ENCODE results near the gene FSD1. TPM values are rescaled to one million over a fixed set of nuclear protein-coding genes. Genes with fewer than 3 reads are reported as not detected.
"Not testable (repeated sequence)": the region's sequence is repeated elsewhere in the genome, so short reads cannot be mapped to it uniquely, and the experiment has no call there.

FSD1 gene
- total RNA-seq, 2 donors from 2014 or later, result 16.0 to 24.7 TPM

DNA sequence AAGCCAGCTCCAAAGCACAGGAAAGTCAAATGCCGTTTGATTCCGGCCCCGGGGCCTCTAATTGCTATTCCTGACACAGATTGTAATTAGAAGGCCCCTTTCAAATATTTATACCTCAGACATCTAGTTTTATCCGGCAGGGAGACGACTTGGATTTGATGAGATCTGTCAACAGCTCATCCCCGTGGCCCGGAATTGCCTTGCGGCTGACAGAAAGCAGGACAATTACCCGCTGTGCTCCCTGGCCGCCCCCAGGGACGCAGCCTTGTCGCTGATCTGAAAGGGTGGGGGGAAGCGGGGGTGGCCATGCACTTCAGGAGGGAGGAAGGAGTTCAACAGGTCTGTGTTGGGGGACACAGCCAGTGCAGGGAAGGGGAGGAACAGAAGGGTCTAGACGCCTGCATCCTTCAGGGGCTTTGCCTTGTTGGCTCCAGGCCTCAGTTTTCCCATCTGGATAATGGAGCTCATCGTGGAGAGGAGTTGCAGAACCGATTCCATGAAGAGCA, 27.2 kb upstream of the FSD1 start:
- no peak for DNase-seq (ENCODE audit: low spot score)
- Mint-ChIP-seq H3K36me3 (no peaks in the 10 kb centered on the region), H3K9me3 (no peaks in the 10 kb centered on the region), H3K4me3 (no peak overlapping the region), H3K4me1 (ENCODE audit: low read depth in 2 of 2) (peaks cover 0 to 6% of the 10 kb centered on the region in 2 donors), H3K27ac (no peak overlapping the region), H3K27me3 (peaks cover 6 to 14% of the 10 kb centered on the region in 2 donors)
- no peak for ATAC-seq

DNA sequence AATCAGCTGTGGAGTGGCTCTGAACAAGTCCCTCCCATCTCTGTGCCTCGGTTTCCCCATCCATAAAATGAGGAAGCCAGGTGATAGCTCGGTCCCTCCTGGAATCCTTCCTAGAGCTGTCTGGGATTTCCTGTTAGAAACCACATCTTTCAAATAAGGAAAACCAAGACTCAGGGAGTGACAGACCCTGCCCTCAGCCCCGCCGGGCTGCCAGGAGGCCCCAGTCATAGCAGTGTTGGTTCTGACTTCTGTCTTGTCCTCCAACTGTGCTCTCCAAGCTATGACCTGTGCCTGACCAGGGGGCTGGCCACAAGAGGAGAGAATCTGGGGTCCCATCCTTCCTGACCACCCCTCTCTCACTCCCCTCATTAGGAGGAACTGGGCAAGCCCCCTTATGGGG, 26.4 kb upstream of the FSD1 start:
- Mint-ChIP-seq H3K4me1 (ENCODE audit: low read depth in 2 of 2) (peaks cover 0 to 6% of the 10 kb centered on the region in 2 donors), H3K9me3 (no peaks in the 10 kb centered on the region), H3K27ac (no peak overlapping the region), H3K27me3 (peaks cover 6 to 14% of the 10 kb centered on the region in 2 donors), H3K36me3 (no peaks in the 10 kb centered on the region), H3K4me3 (no peak overlapping the region)
- no peak for ATAC-seq
- DNase-seq (ENCODE audit: low spot score), result no peak

- Mint-ChIP-seq H3K4me1 (ENCODE audit: low read depth in 2 of 2) (peaks cover 0 to 6% of the 10 kb centered on the region in 2 donors), H3K9me3 (no peaks in the 10 kb centered on the region), H3K4me3 (no peak within 1 kb of the TSS), H3K27me3 (peaks cover 6 to 14% of the 10 kb centered on the region in 2 donors), H3K36me3 (no peaks in the 10 kb centered on the region), H3K27ac (no peak within 1 kb of the TSS)
- no peak for ATAC-seq
- no peak for DNase-seq (ENCODE audit: low spot score)
Measured at GRCh38 chr19:4278419-4279266, 25.8 kb upstream of the FSD1 start, which contains the start of gene SHD. TSS of gene SHD (plus strand) at chr19:4279266. CDS start at chr19:4280064, 798 bp downstream.

- H3K4me1 Mint-ChIP-seq (ENCODE audit: low read depth in 2 of 2), result peaks cover 0 to 6% of the 10 kb centered on the region in 2 donors
- peaks cover 6 to 14% of the 10 kb centered on the region in 2 donors for H3K27me3 Mint-ChIP-seq
- no peaks in the 10 kb centered on the region for H3K9me3 Mint-ChIP-seq
- H3K27ac Mint-ChIP-seq, result no peak overlapping the region
- no peaks in the 10 kb centered on the region for H3K36me3 Mint-ChIP-seq
- DNase-seq (ENCODE audit: low spot score) (no peak), ATAC-seq (no peak)
- no peak overlapping the region for H3K4me3 Mint-ChIP-seq
Measured at GRCh38 chr19:4279267-4279529, 25.2 kb upstream of the FSD1 start.

DNA sequence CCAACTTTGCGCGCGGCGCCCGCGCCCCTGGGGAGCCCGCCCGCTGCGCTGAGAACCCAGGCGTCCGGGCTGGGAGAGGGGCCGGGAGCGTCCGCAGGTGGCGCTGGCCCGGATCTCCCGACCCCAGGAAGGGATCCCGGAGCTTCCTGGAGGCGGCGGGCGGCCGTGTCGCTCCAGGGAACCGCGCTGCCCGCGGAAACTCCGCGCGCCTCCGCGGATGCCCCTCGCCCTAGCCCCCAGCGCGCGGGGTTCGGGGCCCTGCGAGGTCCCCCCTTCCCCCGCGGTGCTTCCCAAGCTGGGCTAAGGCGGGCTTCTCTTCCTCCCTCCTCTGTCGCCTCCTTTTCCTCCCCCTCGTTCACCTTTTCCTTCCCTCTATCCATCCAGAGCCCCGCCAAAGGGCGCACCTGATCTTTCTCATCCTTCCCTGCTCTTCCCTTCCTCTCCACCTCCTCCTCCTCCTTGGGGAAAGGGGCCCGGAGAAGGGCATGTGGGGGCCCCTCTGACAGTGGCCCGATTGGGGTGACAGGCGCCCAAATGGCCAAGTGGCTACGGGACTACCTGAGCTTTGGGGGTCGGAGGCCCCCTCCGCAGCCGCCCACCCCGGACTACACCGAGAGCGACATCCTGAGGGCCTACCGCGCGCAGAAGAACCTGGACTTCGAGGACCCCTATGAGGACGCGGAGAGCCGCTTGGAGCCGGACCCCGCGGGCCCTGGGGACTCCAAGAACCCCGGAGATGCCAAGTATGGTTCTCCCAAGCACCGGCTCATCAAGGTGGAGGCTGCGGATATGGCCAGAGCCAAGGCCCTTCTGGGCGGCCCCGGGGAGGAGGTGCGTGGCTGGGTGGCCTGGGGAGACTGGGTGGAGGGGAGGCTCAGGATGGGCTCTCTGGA, 24.6 kb upstream of the FSD1 start:
- H3K4me3 Mint-ChIP-seq, result no peak overlapping the region
- no peaks in the 10 kb centered on the region for H3K36me3 Mint-ChIP-seq
- no peak overlapping the region for H3K27ac Mint-ChIP-seq
- no peak for ATAC-seq
- no peak for DNase-seq (ENCODE audit: low spot score)
- H3K9me3 Mint-ChIP-seq, result no peaks in the 10 kb centered on the region
- H3K27me3 Mint-ChIP-seq, result peaks cover 6 to 14% of the 10 kb centered on the region in 2 donors
- H3K4me1 Mint-ChIP-seq (ENCODE audit: low read depth in 2 of 2), result peaks cover 0 to 6% of the 10 kb centered on the region in 2 donors

DNA sequence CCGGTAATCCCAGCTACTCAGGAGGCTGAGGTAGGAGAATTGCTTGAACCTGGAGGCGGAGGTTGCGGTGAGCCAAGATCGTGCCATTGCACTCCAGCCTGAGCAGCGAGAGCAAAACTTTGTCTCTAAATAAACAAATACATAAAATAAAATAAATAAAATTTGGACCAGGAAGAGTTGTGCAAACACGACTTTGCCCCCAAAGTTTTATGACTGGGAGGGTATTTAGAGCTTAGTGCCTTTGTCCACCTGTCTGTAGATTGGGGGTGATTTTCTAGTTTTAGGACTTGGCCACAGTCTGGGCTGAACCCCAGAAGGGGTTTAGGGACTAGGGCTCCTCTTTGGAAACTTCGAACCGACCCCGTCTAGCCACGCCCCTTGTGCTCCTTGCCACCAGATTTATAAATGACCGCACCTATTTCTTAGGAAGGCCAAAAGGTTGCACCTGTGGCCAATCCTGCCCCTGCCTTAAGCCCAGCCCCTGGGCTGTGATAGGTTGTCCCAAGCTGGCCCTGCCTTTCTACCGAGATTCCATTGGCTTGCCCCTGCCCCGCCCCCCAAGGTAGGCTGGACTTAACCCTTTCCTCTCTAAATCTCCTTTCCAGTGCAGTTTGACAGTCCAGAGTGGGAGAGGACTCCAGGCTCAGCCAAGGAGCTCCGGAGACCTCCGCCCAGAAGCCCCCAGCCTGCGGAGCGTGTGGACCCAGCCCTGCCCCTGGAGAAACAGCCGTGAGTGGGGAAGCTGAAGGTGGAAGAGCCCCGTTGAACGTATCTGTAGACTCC, 20.0 kb upstream of the FSD1 start:
- peaks cover 5 to 7% of the 10 kb centered on the region in 2 donors for H3K27me3 Mint-ChIP-seq
- ATAC-seq (no peak), DNase-seq (ENCODE audit: low spot score) (no peak)
- no peak overlapping the region for H3K4me3 Mint-ChIP-seq
- no peaks in the 10 kb centered on the region for H3K9me3 Mint-ChIP-seq
- no peaks in the 10 kb centered on the region for H3K36me3 Mint-ChIP-seq
- H3K4me1 Mint-ChIP-seq (ENCODE audit: low read depth in 2 of 2), result peaks cover 0 to 3% of the 10 kb centered on the region in 2 donors
- no peak overlapping the region for H3K27ac Mint-ChIP-seq

DNA sequence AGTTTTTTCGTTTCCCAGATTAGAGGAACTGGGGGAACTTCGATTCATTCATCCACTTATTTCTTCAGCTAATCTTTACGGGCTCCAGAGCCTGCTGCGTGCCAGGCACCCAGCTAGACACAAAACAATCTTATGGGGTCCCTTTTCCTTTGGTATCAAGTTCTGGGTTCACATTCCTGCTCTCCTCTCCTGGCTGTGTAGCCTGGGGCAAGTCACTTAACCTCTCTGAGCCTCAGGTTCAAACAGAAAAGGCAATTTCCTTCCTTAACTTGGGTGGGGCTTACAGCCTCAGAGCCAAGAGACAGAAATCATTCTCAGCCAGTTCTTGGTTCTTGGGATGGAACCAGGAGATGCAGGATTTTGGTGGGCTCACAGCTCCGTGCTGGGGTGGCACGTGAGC, 19.4 kb upstream of the FSD1 start:
- no peak for ATAC-seq
- H3K9me3 Mint-ChIP-seq, result no peaks in the 10 kb centered on the region
- peaks cover 2% of the 10 kb centered on the region in 2 donors for H3K27me3 Mint-ChIP-seq
- no peak overlapping the region for H3K27ac Mint-ChIP-seq
- no peak overlapping the region for H3K4me3 Mint-ChIP-seq
- H3K36me3 Mint-ChIP-seq, result no peaks in the 10 kb centered on the region
- no peaks in the 10 kb centered on the region for H3K4me1 Mint-ChIP-seq (ENCODE audit: low read depth in 2 of 2)
- no peak for DNase-seq (ENCODE audit: low spot score)

- H3K4me3 Mint-ChIP-seq; ATAC-seq; H3K36me3 Mint-ChIP-seq; H3K9me3 Mint-ChIP-seq; DNase-seq (ENCODE audit: low spot score); H3K27me3 Mint-ChIP-seq; H3K4me1 Mint-ChIP-seq (ENCODE audit: low read depth in 2 of 2): not testable (repeated sequence)
- H3K27ac Mint-ChIP-seq, result peak overlapping the region in 1 of 2 donors; percentile 38
Measured at GRCh38 chr19:4286141-4286540, 18.3 kb upstream of the FSD1 start.

DNA sequence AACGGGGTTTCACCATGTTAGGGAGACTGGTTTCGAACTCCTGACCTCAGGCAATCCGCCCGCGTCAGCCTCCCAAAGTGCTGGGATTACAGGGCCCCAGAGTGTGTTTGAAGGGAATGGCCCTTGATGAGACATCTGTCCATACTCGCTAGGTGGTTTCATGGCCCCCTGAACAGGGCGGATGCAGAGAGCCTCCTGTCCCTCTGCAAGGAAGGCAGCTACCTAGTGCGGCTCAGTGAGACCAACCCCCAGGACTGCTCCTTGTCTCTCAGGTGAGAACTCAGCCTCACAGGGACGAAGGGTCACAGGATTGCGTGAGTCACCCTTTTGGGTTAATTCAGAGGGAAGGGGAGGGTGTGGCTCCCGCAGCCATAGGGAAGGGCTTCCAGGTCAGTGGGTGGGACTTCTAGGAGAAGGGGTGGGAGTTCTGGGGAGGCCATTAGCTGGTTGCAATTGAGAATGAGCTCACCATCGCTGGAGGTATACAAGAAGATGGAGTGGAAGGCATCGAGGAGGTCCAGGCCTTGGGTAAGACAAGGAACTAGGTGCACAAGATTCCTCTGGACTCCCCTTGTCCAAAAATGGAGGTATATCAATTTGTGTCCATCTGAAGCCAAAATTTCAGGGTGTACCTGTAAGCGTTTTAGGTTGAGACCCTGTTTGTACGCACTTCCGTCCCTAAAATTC, 16.2 kb upstream of the FSD1 start:
- Mint-ChIP-seq H3K4me3 (no peak overlapping the region), H3K36me3 (no peaks in the 10 kb centered on the region), H3K27me3 (peaks cover 0 to 2% of the 10 kb centered on the region in 2 donors), H3K9me3 (no peaks in the 10 kb centered on the region), H3K27ac (no peak overlapping the region), H3K4me1 (ENCODE audit: low read depth in 2 of 2) (no peaks in the 10 kb centered on the region)
- no peak for ATAC-seq
- no peak for DNase-seq (ENCODE audit: low spot score)

- no peak overlapping the region for H3K4me3 Mint-ChIP-seq
- H3K27me3 Mint-ChIP-seq, result peaks cover 0 to under 1% of the 10 kb centered on the region in 2 donors
- H3K9me3 Mint-ChIP-seq, result no peaks in the 10 kb centered on the region
- ATAC-seq (no peak), DNase-seq (ENCODE audit: low spot score) (no peak)
- no peaks in the 10 kb centered on the region for H3K4me1 Mint-ChIP-seq (ENCODE audit: low read depth in 2 of 2)
- no peaks in the 10 kb centered on the region for H3K36me3 Mint-ChIP-seq
- no peak overlapping the region for H3K27ac Mint-ChIP-seq
Measured at GRCh38 chr19:4291184-4291732, 13.1 kb upstream of the FSD1 start.

DNA sequence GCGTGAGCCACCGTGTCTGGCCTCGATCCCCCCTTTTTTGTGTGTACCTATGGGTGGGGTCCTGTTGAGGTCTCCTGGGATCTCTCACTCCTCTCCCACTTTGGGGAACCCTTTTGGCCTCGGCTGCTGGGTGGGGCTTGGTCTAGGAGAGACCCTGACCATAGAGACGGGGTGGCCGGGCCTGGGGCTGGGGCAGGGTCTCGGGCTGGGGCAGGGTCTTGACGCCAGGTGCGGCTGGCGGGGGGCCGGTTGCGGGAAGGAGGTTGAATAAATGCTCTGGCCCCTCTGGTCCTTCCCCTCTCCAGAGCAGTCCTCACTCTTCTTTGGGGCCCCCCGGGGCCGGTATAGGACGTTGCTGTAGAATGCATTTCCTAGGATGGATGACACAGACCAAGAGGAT, 11.9 kb upstream of the FSD1 start:
- H3K36me3 Mint-ChIP-seq, result no peaks in the 10 kb centered on the region
- H3K27me3 Mint-ChIP-seq, result no peaks in the 10 kb centered on the region
- H3K4me1 Mint-ChIP-seq (ENCODE audit: low read depth in 2 of 2), result no peaks in the 10 kb centered on the region
- DNase-seq (ENCODE audit: low spot score) (no peak), ATAC-seq (no peak)
- no peak overlapping the region for H3K27ac Mint-ChIP-seq
- no peak overlapping the region for H3K4me3 Mint-ChIP-seq
- H3K9me3 Mint-ChIP-seq, result no peaks in the 10 kb centered on the region

DNA sequence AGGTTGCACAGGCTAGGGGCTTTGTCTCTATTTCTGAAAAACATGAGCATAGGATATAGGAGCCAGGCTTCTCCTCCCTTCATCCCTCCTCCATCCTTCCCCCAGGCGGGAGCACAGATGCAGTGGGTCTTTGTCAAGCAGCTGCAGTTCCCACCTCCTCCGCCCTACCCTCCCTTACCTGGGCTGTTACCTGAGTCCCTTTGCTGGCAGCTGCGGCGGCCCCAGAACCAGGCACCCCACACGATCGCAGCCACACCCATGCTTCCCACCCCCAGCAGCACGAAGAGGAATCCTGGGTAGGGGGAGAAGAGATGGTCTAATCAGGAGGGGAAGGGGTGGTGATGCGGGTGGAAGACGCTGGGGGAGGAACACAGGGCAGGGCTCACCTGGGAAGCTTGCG, 10.0 kb upstream of the FSD1 start:
- H3K9me3 Mint-ChIP-seq, result no peaks in the 10 kb centered on the region

More for the DNA sequence above, 10.0 kb upstream of the FSD1 start:
- H3K27me3 Mint-ChIP-seq, result no peaks in the 10 kb centered on the region
- no peaks in the 10 kb centered on the region for H3K36me3 Mint-ChIP-seq
- peak overlapping the region in 1 of 2 donors; percentile 19 for H3K27ac Mint-ChIP-seq
- no peak for ATAC-seq
- peaks cover 4 to 5% of the 10 kb centered on the region in 2 donors for H3K4me1 Mint-ChIP-seq (ENCODE audit: low read depth in 2 of 2)
- no peak for DNase-seq (ENCODE audit: low spot score)
- H3K4me3 Mint-ChIP-seq, result no peak overlapping the region

Measured in natural killer cell treated with Interleukin-12 subunit alpha and Interleukin-12 subunit beta and Interleukin-15 and Interleukin-18, amount 100 ng/mL, for 72 hours (primary cell).